Smooth muscle cell of the pulmonary artery (primary cell): ENCODE data around the gene ZNF366. TPM values are rescaled to one million over a fixed set of nuclear protein-coding genes. Genes with fewer than 3 reads are reported as not detected.

Experiments used
- total RNA-seq: library from RNA; depleted of rRNA; stranded (reverse); fragments of >200 nt; gene quantifications from 2 replicates; pipeline ENCODE4 v1.2.3, GENCODE V29; 2014

The ZNF366 gene
- 0.07 TPM in 1 of 2 replicates, not detected in the other for total RNA-seq

DNA sequence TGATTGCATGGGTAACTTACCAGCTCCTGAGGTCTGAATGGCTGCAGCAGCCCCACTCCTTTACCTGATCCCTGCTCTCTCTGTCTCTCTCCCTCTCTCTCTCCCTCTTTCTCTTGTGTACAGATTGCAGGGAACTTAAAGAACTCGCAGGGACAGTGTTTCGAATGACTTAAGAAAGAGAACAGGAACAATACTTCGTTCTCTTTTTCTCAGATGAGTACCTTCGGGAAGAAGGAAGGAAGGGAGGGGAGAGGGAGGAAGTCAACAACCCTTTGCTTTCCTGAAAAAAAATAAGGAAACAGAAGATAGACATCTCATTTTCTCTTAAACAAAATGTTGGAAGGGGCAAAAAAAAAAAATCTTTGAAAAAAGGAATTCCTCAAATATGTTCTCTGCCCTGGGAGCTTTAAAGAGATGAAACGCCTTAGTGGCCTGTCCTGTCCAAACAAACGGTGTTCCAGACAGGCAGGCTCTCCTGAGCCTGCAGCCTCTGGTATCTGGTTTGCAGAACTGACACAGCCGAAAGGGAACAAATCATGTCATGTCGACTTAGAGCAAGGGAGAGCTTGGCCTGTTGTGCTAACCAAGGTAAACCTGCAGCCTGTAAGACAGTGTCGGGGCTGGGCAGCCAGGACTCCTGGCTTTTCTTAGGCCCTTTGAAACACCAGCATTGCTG, at the start of gene ZNF366:
ZNF366 (minus strand) TSS at position 180 of the 676 bp plus-strand sequence. CDS start 45,914 bp downstream, outside the sequence.

Other genes starting within 250 kb of the ZNF366 start
- gene MRPS27, start 187.2 kb downstream of the ZNF366 start, total RNA-seq, result 68.4 TPM in 2 replicates
- 11.7 and 11.9 TPM in 2 replicates for gene PTCD2, start 187.0 kb downstream of the ZNF366 start, total RNA-seq